Activated CD8-positive, alpha-beta memory T cell treated with anti-CD3 and anti-CD28 coated beads, Interleukin-2, amount 10 ng/mL, durations not matched to agents 7 days and 5 days (primary cell): ENCODE data around the gene WDR4. TPM values are rescaled to one million over a fixed set of nuclear protein-coding genes. Genes with fewer than 3 reads are reported as not detected.
"Not testable (repeated sequence)": the region's sequence is repeated elsewhere in the genome, so short reads cannot be mapped to it uniquely, and the experiment has no call there.

Source experiments
- ATAC-seq: fragments of 150-1000 bp; cut with Tn5 transposase; one replicate; pipeline ENCODE4 v1.10.0; 2021; ENCODE audit warnings: moderate library complexity
- CTCF ChIA-PET: fragments of 350-600 bp; sonication (Branson Sonifier 250); formaldehyde crosslinking; loops from one replicate; lab custom pipeline; 2021; ENCODE audit warnings: antibody characterized with exemption; lab: Charles Lee
- DNase-seq: peaks from one replicate; pipeline ENCODE4 v3.0.0-alpha.2; 2020
- H3K27ac Mint-ChIP-seq: one replicate; pipeline ENCODE4 v1.8.0; 2021; ENCODE audit warnings: mild to moderate bottlenecking, mixed read lengths
- H3K27me3 Mint-ChIP-seq: one replicate; pipeline ENCODE4 v1.8.0; 2021; ENCODE audit warnings: mixed read lengths
- H3K36me3 Mint-ChIP-seq: one replicate; pipeline ENCODE4 v1.8.0; 2021; ENCODE audit warnings: mild to moderate bottlenecking, mixed read lengths
- H3K4me1 Mint-ChIP-seq: one replicate; pipeline ENCODE4 v1.8.0; 2021; ENCODE audit warnings: mixed read lengths
- H3K4me3 Mint-ChIP-seq: one replicate; pipeline ENCODE4 v1.8.0; 2021; ENCODE audit warnings: mild to moderate bottlenecking, moderate library complexity, mixed read lengths
- H3K9me3 Mint-ChIP-seq: one replicate; pipeline ENCODE4 v1.8.0; 2022; ENCODE audit warnings: low read depth, mixed read lengths
- total RNA-seq, 2 experiments: library from RNA; stranded (reverse); gene quantifications; one replicate each; pipeline ENCODE4 v1.2.3, GENCODE V29; 2021

The WDR4 gene
- total RNA-seq, 2 experiments from 2014 or later, result 39.7 to 43.6 TPM

DNA sequence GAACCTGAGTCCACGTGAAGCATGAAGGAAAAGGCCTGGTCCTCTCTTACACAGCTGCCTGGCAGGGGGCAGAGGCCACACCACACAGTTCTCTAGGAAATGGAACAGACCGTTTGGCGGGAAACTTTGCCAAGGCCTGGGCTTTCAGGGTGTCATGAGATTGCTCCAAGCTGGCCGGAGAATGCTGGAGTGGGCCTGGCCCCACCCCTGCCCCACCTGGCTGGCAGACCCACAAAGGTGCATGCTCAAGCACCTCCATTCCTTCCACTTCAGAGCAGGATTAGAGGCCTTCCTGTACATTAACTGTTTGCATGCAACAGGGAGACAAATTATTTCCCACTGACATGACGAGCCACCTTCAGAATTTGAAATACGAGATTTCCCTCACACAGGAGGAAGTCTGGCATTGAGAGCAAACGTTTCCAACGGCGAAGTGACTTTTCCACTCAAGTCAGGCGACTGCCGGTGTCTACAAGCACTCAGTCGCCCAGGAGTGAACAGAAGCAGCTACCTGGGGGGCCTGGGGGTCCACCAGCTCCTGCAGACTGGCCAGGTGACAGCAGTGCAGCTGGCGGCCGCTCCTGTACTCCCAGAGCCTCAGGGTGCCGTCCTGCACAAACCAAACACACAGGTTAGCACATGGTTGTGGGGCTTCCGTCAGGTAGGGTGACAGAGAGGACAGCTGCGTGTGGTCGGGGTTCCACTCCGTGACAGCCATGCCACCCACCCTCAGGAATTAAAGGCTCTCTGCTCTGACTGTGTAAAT, 24.0 kb downstream of the WDR4 start:
- Mint-ChIP-seq H3K4me3 (no peak overlapping the region), H3K27me3 (no peaks in the 10 kb centered on the region), H3K27ac (no peak overlapping the region), H3K4me1 (peaks cover 11% of the 10 kb centered on the region), H3K9me3 (no peaks in the 10 kb centered on the region), H3K36me3 (peaks cover 31% of the 10 kb centered on the region)
- DNase-seq (no peak), ATAC-seq (no peak)
- CTCF ChIA-PET, result interaction anchor here (0.9 kb wide), 1 partner anchor 11 kb away, joined by 3 read pairs; no protein-coding TSS in a partner anchor

DNA sequence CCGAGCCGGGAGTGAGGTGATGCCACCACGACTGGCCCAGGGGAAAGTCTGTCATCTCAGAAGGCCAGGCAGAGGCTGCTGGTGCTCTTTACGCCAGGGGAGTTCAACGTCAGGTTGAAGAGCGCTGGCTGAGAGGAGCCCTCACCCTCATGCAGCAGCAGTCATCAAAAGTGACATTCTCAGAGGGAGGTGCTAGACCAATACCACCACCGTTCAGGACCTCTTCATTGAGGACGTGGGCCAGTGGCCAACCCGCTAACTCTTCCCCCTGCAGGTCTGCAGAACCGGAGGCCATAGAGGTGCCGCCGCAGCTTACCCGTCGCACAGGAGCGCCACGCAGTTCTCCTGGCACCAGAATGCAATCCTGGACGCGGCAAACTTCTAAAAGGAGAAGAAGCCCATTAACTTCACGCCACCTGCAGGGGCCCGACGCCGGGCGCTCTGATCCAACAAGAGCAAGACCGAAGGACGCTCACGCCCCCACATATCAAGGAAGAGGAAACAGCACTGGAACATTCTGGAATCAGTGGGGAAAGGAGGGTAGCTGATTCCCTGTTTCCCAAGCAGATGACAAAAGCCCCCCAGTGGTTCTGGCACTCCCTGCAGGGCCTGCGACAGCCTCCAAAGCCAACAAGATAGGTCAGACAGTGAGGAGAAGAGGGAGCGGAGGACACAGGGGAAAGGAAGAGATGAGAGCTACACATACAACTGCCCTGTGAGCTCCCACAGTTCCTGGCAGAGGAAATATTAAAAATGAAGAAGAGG, 24.9 kb downstream of the WDR4 start:
- ATAC-seq, result no peak

DNA sequence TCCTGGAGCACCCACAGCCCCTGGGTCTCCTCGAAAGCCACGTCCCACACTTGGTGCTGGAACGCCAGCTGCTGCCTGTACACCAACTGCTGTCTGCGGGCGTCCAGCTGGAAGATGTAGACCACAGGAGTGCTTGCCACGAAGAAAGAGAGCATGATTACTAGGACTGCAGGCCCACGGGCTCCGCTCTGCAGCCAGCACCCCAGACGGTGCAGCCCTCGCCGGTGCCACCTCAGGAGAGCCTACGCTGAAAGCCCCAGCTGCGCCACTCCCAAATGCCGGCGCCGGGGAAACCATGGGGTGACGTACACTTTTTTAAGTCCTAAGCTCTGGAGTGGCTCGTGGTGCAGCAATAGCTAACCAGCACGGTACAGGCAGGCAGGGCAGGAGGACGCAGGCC, 25.7 kb downstream of the WDR4 start:
- Mint-ChIP-seq H3K27ac (no peak overlapping the region), H3K4me1 (peaks cover 13% of the 10 kb centered on the region), H3K9me3 (no peaks in the 10 kb centered on the region), H3K4me3 (no peak overlapping the region), H3K36me3 (peaks cover 40% of the 10 kb centered on the region), H3K27me3 (no peaks in the 10 kb centered on the region)
- DNase-seq, result no peak
- ATAC-seq, result no peak
- CTCF ChIA-PET, result interaction anchor here (0.9 kb wide), 1 partner anchor 9 kb away, joined by 3 read pairs; no protein-coding TSS in a partner anchor

More for the DNA sequence above, 24.9 kb downstream of the WDR4 start:
- Mint-ChIP-seq H3K4me1 (peaks cover 13% of the 10 kb centered on the region), H3K4me3 (no peak overlapping the region), H3K36me3 (peaks cover 36% of the 10 kb centered on the region), H3K27me3 (no peaks in the 10 kb centered on the region), H3K9me3 (no peaks in the 10 kb centered on the region), H3K27ac (no peak overlapping the region)
- DNase-seq, result no peak
- CTCF ChIA-PET, result interaction anchor here (0.9 kb wide), 1 partner anchor 10 kb away, joined by 3 read pairs; no protein-coding TSS in a partner anchor

DNA sequence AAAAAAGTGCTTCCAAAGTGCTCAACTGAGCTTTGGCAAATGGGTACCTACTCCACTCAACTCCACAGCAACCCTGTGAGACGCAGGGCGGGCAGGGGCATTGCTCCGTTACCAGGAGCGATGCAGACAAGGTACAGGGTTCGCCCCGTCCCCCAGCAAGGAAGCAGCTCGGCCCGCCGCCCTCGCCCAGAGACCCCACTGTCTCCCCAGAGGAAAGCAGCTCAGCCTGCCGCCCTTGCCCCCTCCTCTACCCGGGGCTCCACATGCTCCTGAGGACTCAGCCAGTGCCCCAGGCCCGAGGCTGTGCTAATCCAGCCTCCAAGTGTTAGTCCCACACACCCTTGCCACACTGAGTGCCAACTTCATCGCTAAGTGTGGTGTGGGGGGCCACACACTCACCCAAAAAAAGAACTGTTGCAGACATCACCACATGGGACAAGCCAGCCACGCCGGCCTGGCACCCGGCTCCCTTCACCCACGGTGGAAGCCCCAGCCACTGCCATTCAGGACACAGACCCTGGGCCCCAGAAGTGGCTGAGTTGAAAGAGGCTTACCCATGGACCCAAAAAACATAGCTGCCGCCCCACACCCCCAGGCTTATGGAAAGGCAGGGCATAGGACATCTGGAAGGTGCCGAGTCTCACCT, 26.3 kb downstream of the WDR4 start:
- Mint-ChIP-seq H3K36me3 (peaks cover 43% of the 10 kb centered on the region), H3K27ac (no peak overlapping the region), H3K4me3 (no peak overlapping the region), H3K27me3 (no peaks in the 10 kb centered on the region), H3K4me1 (peaks cover 15% of the 10 kb centered on the region), H3K9me3 (no peaks in the 10 kb centered on the region)
- CTCF ChIA-PET, result interaction anchor here (0.9 to 1.3 kb wide), 2 partner anchors 8 to 260 kb away, joined by 3 to 4 read pairs; no protein-coding TSS in a partner anchor
- no peak for DNase-seq
- ATAC-seq, result no peak

DNA sequence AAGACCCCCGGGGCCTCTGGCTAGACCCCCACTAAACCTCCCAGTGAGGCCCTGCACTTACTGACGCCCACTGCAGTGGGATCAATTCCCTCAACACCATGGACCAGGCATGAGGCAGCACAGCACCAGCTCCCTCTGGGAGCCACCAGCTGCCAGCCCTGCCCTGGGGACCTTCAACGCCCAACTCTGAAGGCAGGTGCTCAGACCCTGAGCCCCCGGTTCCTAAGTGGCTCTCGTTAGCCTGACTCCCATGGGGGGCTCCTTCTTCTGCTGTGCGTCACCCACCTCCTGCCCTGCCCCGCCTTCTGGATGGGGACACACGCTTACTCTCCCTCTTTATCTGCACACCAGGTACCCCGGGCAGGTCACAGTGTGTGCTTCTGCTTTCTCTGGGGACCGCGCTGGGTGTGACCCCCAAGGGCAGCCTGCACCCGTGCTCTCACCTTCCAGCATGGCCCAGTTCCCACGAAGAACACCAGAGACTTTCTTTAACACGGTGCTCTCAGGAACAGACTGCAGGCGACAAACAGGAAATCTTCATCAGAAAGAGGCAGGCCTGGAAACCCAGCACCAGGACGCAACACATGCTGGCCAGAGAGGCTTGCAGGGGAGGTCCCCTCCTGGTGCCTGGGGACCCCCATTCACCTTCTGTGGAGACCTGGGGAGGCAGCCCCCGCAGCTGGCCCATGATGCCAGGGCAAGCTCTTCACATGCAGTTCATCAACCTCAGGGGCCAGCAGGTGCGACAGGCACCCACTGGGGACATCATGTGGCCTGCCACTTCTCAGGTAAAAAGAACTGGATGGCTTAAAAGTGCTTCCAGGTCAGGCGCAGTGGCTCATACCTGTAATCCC, 27.3 kb downstream of the WDR4 start:
- peaks cover 39% of the 10 kb centered on the region for H3K36me3 Mint-ChIP-seq
- no peaks in the 10 kb centered on the region for H3K9me3 Mint-ChIP-seq
- DNase-seq, result no peak
- H3K4me3 Mint-ChIP-seq, result no peak overlapping the region
- H3K4me1 Mint-ChIP-seq, result peaks cover 15% of the 10 kb centered on the region
- H3K27me3 Mint-ChIP-seq, result no peaks in the 10 kb centered on the region
- H3K27ac Mint-ChIP-seq, result no peak overlapping the region
- CTCF ChIA-PET, result interaction anchor here (0.9 to 1.3 kb wide), 2 partner anchors 9 to 259 kb away, joined by 3 to 4 read pairs; no protein-coding TSS in a partner anchor
- ATAC-seq, result no peak

DNA sequence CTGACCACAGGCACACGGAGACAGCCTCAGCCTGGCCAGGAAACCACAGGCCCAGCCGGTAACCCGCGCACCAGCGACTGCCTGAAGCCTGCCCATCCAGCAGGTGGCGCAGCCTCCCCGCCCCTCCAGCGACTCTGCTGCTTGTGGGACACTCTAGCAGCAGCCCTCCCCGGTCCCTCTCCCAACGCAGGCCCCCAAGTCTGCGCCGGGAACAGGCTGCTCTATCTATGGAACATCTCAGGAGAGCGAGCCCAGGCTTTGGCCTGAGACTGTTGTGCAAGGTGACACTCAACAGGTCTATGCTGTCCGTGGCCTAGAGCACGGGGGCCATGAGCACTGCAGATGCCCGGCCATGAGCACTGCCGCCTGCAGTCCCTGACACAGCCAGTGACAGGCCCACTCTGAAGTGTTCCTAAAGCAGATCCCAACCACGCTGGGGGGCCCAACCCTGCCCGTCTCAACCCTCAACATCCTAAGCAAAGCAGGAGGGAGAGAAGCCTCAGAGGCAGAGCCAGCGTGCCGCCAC, 28.4 kb downstream of the WDR4 start:
- H3K36me3 Mint-ChIP-seq, result peaks cover 38% of the 10 kb centered on the region
- DNase-seq (peak; percentile 66), ATAC-seq (peak; percentile 69)
- no peak overlapping the region for H3K4me3 Mint-ChIP-seq
- no peaks in the 10 kb centered on the region for H3K27me3 Mint-ChIP-seq
- no peaks in the 10 kb centered on the region for H3K9me3 Mint-ChIP-seq
- peaks cover 15% of the 10 kb centered on the region for H3K4me1 Mint-ChIP-seq
- H3K27ac Mint-ChIP-seq, result peak overlapping the region; percentile 15
- CTCF ChIA-PET, result no interaction called here

DNA sequence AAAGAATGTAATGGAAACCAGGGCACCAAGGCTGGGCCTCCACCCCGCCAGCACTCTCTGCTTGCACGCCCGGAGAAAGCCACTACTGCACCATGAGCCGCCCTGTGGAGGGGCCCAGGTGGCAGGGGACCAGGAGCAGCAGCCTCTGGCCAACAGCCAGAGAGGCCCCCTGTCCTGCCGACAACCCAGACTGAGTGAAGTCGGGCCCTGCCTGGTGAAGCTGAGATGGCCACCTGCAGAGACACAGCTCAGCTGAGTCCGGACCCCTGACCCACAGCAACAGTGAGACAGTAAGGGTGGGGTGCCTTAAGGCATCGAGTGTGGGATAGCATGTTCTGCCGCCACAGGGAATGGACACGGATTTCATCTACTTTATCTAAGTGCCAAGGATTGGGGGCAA, 28.9 kb downstream of the WDR4 start:
- peak; percentile 14 for ATAC-seq
- Mint-ChIP-seq H3K36me3 (peaks cover 38% of the 10 kb centered on the region), H3K4me3 (no peak overlapping the region), H3K4me1 (peaks cover 15% of the 10 kb centered on the region), H3K27me3 (no peaks in the 10 kb centered on the region), H3K9me3 (no peaks in the 10 kb centered on the region), H3K27ac (peak overlapping the region; percentile 15)
- no peak for DNase-seq
- CTCF ChIA-PET, result no interaction called here

DNA sequence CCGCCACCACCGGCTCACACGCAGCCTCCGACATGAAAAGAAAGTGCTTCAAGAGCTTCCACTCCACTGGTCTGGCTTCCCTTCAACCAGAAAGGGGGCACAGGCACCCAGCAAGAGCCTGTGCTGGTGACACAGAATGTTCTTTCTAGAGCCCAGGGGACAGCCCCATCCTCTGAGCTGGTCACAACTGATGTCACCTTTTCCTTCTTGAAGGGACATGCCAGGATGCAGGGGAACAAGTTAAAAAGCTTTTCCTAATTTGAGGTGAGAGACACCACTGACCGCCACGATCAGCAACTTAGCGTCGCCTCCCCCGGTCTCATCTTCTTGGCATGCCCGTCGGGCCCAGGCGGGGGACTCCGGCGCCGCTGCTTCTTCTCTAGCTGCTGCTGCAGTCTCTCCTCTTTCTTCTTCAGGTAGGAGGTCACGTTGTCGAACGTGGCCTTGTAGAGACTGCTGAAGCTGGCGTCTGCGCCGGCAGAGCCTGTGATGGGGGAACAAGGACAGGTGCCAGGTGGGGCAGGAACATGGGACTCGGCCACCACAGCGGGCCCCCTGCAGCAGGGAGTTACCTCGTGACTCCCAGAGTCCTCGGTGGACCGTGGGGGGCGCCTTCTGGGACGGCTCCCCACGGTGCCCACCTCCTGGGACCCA, 29.5 kb downstream of the WDR4 start:
- ATAC-seq, result no peak
- CTCF ChIA-PET, result no interaction called here
- Mint-ChIP-seq H3K4me1 (peaks cover 15% of the 10 kb centered on the region), H3K27ac (no peak overlapping the region), H3K36me3 (peaks cover 40% of the 10 kb centered on the region), H3K4me3 (no peak overlapping the region), H3K9me3 (no peaks in the 10 kb centered on the region), H3K27me3 (no peaks in the 10 kb centered on the region)
- no peak for DNase-seq

DNA sequence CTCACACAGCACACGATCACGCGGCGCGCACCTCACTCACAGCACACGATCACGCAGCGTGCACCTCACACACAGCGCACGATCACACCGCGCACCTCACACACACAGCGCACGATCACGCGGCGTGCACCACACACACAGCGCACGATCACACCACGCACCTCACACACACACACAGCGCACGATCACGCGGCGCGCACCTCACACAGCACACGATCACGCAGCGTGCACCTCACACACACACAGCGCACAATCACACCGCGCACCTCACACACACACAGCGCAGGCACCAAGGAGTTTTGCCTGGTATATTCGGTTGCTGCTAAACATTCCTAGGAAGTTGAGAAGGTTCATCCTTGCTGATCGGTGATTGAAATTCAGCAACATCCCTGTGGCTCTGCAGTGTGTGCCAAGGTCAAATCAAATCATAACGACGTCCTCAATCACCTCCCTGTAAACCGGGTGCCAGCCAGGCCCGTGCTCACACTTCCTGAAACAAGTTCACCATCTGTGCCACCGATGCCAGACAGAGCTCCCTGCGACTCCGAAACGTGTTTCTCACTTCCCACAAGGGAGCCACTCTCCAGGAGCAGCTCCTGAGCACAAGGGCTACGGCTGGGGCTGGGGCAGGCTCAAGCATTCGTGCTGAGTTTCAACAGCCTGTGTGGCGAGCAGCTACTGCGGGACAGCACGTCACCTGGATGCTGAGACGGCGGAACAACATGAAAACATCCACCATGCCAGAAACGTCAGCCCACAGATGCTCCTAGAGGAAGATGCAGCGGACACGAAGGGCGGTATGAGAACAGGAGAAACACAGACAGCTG, 30.2 kb downstream of the WDR4 start:
- H3K27ac Mint-ChIP-seq, result no peak overlapping the region
- H3K27me3 Mint-ChIP-seq, result no peaks in the 10 kb centered on the region
- no peak overlapping the region for H3K4me3 Mint-ChIP-seq
- H3K9me3 Mint-ChIP-seq, result no peaks in the 10 kb centered on the region
- H3K36me3 Mint-ChIP-seq, result peaks cover 41% of the 10 kb centered on the region
- ATAC-seq (no peak), DNase-seq (no peak)
- CTCF ChIA-PET, result no interaction called here
- peaks cover 15% of the 10 kb centered on the region for H3K4me1 Mint-ChIP-seq

DNA sequence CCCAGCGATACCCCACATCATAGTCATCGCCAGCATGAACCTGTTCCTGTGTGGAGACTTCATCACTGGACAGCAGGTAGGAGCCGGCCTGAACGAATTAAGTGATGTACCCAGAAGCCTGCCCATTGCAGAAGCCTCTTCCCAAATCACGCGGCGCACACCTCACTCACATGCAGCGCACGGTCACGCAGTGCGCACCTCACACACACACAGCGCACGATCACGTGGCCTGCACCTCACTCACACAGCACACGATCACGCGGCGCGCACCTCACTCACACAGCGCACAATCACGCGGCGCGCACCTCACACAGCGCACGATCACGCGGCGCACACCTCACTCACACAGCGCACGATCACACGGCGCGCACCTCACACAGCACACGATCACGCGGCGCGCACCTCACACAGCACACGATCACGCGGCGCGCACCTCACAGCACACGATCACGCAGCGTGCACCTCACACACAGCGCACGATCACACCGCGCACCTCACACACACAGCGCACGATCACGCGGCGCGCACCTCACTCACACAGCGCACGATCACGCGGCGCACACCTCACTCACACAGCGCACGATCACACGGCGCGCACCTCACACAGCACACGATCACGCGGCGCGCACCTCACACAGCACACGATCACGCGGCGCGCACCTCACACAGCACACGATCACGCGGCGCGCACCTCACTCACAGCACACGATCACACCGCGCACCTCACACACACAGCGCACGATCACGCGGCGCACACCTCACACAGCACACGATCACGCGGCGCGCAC, 31.0 kb downstream of the WDR4 start:
- H3K4me3 Mint-ChIP-seq, H3K27ac Mint-ChIP-seq, H3K27me3 Mint-ChIP-seq, DNase-seq, H3K9me3 Mint-ChIP-seq, ATAC-seq, CTCF ChIA-PET: not testable (repeated sequence)
- peaks cover 43% of the 10 kb centered on the region for H3K36me3 Mint-ChIP-seq
- peaks cover 15% of the 10 kb centered on the region for H3K4me1 Mint-ChIP-seq

DNA sequence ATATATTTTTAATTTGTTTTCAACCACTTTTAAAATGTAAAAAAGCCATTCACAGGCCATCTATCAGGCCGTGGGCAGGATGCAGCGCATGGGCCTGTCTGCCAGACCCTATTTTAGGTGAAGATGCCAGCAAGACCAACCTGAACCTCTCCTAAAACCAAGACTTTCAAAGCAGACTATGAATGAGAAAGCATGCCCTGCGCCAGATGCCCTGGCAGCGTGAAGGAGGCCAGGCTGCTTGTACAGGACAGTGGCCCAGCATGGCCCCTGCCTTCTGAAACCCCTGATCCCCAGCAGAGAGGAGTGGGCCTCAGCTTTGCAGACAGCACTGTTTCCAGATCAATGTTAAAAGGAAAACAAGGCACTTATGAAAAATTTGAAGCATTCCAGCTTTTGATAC, 31.6 kb downstream of the WDR4 start:
- no peaks in the 10 kb centered on the region for H3K9me3 Mint-ChIP-seq
- no peak overlapping the region for H3K4me3 Mint-ChIP-seq
- CTCF ChIA-PET, result no interaction called here
- no peak overlapping the region for H3K27ac Mint-ChIP-seq
- H3K4me1 Mint-ChIP-seq, result peaks cover 15% of the 10 kb centered on the region
- peaks cover 45% of the 10 kb centered on the region for H3K36me3 Mint-ChIP-seq
- ATAC-seq, result no peak
- no peak for DNase-seq
- no peaks in the 10 kb centered on the region for H3K27me3 Mint-ChIP-seq
